ENCODE results near the gene P3R3URF.

P3R3URF gene

GRCh38 chr1:46131712-46132528, 44.4 kb downstream of the P3R3URF start:
- peak; percentile 67 for DNase-seq

- no peak for DNase-seq
Observed at GRCh38 chr1:46131093-46131492, 45.2 kb downstream of the P3R3URF start.

- DNase-seq, result peak; percentile 62
Observed at GRCh38 chr1:46130606-46131005, 45.7 kb downstream of the P3R3URF start.

- no peak for DNase-seq
Observed at GRCh38 chr1:46130121-46130520, 46.2 kb downstream of the P3R3URF start.

GRCh38 chr1:46128344-46128743, 47.9 kb downstream of the P3R3URF start:
- DNase-seq, result no peak
